PFSK-1 (cell line): Measurements from ENCODE around the gene C16orf95.
A peak's percentile ranks its signal among the peaks of the same experiment; 100 is the strongest.

Source experiments
- FOXP2 ChIP-seq: optimal IDR thresholded peaks from 2 replicates; pipeline ENCODE3; 2011; ENCODE audit warnings: borderline replicate concordance, control low read depth, inconsistent platforms; ENCODE audit not compliant: insufficient read depth; ENCODE audit errors: extremely low read length, extremely low read depth
- POLR2AphosphoS5 ChIP-seq: IDR thresholded peaks from 2 replicates; pipeline ENCODE4 v1.6.1; 2012; ENCODE audit warnings: low read depth, mild to moderate bottlenecking, control low read depth, low read length, moderate library complexity
- REST ChIP-seq, 2 experiments: IDR thresholded peaks; 2 replicates each; pipeline versions ENCODE4 v1.6.1 to v1.8.0; 2011 to 2012; ENCODE audit warnings: low read depth in 2 of 2, low read length in 2 of 2, control low read depth in 1 of 2, inconsistent platforms in 1 of 2, mild to moderate bottlenecking in 1 of 2, moderate library complexity in 1 of 2; ENCODE audit not compliant: insufficient read depth in 1 of 2
- SIN3A ChIP-seq: IDR thresholded peaks from 2 replicates; pipeline ENCODE4 v1.6.1; 2012; ENCODE audit warnings: mild to moderate bottlenecking, low read length, moderate library complexity, borderline replicate concordance; ENCODE audit not compliant: insufficient read depth
- TAF1 ChIP-seq: IDR thresholded peaks from 2 replicates; pipeline ENCODE4 v1.6.1; 2012; ENCODE audit warnings: low read length, control low read depth, borderline replicate concordance; ENCODE audit not compliant: insufficient read depth

DNA sequence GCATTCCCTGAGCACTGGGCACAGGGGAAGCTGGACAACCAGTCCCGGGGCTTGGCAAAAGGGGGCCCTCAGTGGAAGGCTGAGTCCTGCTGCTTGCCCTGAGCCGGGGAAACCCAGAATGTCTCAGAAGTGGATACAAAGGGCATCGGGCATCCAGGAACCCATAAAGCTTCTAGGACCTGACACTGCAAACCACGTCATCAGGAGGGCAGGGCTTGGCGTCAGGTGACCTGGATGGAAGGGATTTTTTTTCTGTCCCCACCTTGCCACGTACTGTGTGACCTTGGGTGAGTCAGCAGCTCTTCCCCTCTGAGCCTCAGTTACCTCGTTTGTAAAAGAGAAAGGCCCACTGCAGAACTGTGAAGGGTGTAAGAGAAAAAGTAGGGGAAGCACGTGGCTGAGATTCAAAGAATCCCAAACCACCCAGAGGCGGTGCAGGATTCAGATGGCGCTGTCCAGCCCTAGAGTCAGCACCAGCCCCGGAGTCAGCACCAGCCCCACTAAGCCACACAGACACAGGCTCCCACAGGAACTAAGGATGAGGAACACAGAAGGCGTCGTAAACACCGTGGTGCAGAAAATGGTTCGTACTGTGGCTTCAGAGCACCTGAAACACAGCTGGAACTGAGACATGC, 53.7 kb downstream of the C16orf95 start:
- TF ChIP-seq TAF1 = no peak
- no peak for TF ChIP-seq POLR2AphosphoS5
- TF ChIP-seq REST (IDR thresholded peaks at IDR 0.05; ENCODE audit: insufficient read depth in 1 of 2, low read depth in 2 of 2, low read length in 2 of 2) = peak; percentile 43 to 83; a peak in 3 of 4 replicates
- TF ChIP-seq SIN3A = no peak
- TF ChIP-seq FOXP2 = no peak
